DMS53 treated with DMSO at 0.1 percent for 48 hours (cell line): ENCODE measurements around the gene BCOR.

Experiments used
- DNase-seq: peaks from one replicate; lab custom pipeline; 2025; ENCODE audit not compliant: unreplicated experiment; lab: John Stamatoyannopoulos, UW

The BCOR gene

GRCh38 chrX:40116925-40117324, 19.2 kb upstream of the BCOR start:
- no peak for DNase-seq

- DNase-seq, result no peak
Measured at GRCh38 chrX:40112996-40113395, 15.2 kb upstream of the BCOR start.

- DNase-seq, result no peak
Measured at GRCh38 chrX:40111868-40112267, 14.1 kb upstream of the BCOR start.

GRCh38 chrX:40109288-40110008, 11.7 kb upstream of the BCOR start:
- peak; percentile 40 for DNase-seq

GRCh38 chrX:40108959-40109287, 11.2 kb upstream of the BCOR start:
- DNase-seq, result peak; percentile 61

GRCh38 chrX:40108162-40108958, 10.6 kb upstream of the BCOR start:
- peak; percentile 73 for DNase-seq

- peak; percentile 73 for DNase-seq
Measured at GRCh38 chrX:40107291-40108161, 9.8 kb upstream of the BCOR start.

GRCh38 chrX:40106676-40107290, 9.0 kb upstream of the BCOR start:
- no peak for DNase-seq

GRCh38 chrX:40105835-40106675, 8.3 kb upstream of the BCOR start:
- peak; percentile 47 for DNase-seq

- no peak for DNase-seq
Measured at GRCh38 chrX:40104985-40105834, 7.5 kb upstream of the BCOR start.

GRCh38 chrX:40104630-40104984, 6.8 kb upstream of the BCOR start:
- no peak for DNase-seq

- no peak for DNase-seq
Measured at GRCh38 chrX:40103565-40104323, 6.0 kb upstream of the BCOR start.

GRCh38 chrX:40102393-40103381, 4.9 kb upstream of the BCOR start:
- no peak for DNase-seq

GRCh38 chrX:40101430-40101802, 3.7 kb upstream of the BCOR start:
- DNase-seq, result no peak

GRCh38 chrX:40100537-40101429, 3.0 kb upstream of the BCOR start:
- no peak for DNase-seq

- no peak for DNase-seq
Measured at GRCh38 chrX:40100141-40100536, 2.4 kb upstream of the BCOR start.
